ENCODE results near the gene LYZ.
"Not testable (repeated sequence)": the region's sequence is repeated elsewhere in the genome, so short reads cannot be mapped to it uniquely, and the experiment has no call there.

- TF ChIP-seq CTCF (IDR thresholded peaks at IDR 0.05; ENCODE audit: extremely low read depth in 1 of 2, insufficient read depth in 1 of 2, low read depth in 1 of 2, low read length in 2 of 2); FOS (IDR thresholded peaks at IDR 0.05; ENCODE audit: borderline replicate concordance, insufficient read depth, low read length); POLR2A (IDR thresholded peaks at IDR 0.05; ENCODE audit: low read depth, low read length): not testable (repeated sequence)
Observed at GRCh38 chr12:69316784-69317183, 31.4 kb upstream of the LYZ start.
